ENCODE data around the gene PIGO. TPM values are rescaled to one million over a fixed set of nuclear protein-coding genes. Genes with fewer than 3 reads are reported as not detected.

The PIGO gene
- total and polyA plus RNA-seq, 2 of the 4 experiments (the other 2 are of a cell fraction), result 9.3 to 18.2 TPM

GRCh38 chr9:35102769-35103659, 6.6 kb upstream of the PIGO start, which contains the start of gene STOML2:
TSS of gene STOML2 (minus strand) at chr9:35103131. CDS start at chr9:35103094, 37 bp downstream.
- Histone ChIP-seq H3K9me1 (ENCODE audit: insufficient read depth, low read length) (peaks cover 12% of the 10 kb centered on the region), H3K9me3 (ENCODE audit: control insufficient read depth, insufficient read depth, low read length) (no peaks in the 10 kb centered on the region), H3K9ac (ENCODE audit: low read depth, low read length) (peak within 1 kb of the TSS; percentile 87), H4K20me1 (ENCODE audit: insufficient read depth, low read length) (no peaks in the 10 kb centered on the region), H3K27me3 (ENCODE audit: control insufficient read depth, insufficient read depth, low read length) (no peaks in the 10 kb centered on the region), H2AK9ac (replicated peaks; ENCODE audit: low read depth, low read length, poor library complexity) (peak within 1 kb of the TSS; percentile 34), H3K14ac (replicated peaks; ENCODE audit: low read depth, low read length) (peak within 1 kb of the TSS; percentile 26), H3K79me1 (ENCODE audit: low read depth in 1 of 2, low read length in 2 of 2) (peaks cover 16 to 31% of the 10 kb centered on the region in 2 experiments), H4K91ac (ENCODE audit: insufficient read depth, low read depth, low read length) (peak within 1 kb of the TSS; percentile 55), H2BK120ac (ENCODE audit: low read depth, low read length) (0 out of 2 replicates have a peak within 1 kb of the TSS, but pooled peaks have one; percentile 2), H3K4me1 (ENCODE audit: control insufficient read depth, insufficient read depth, low read length) (peaks cover 8% of the 10 kb centered on the region; the same call in 1 of the 2 replicates), H4K5ac (ENCODE audit: low read depth, low read length) (peak within 1 kb of the TSS; percentile 68), H3K4me2 (ENCODE audit: low read depth, low read length) (peak within 1 kb of the TSS; percentile 97), H3K4me3 (ENCODE audit: insufficient read depth, low read depth, low read length) (peak within 1 kb of the TSS; percentile 57), H2AFZ (replicated peaks; ENCODE audit: low read length, poor library complexity) (peak within 1 kb of the TSS; percentile 87), H3K56ac (ENCODE audit: extremely low read depth, insufficient read depth, low read length) (peak within 1 kb of the TSS; percentile 61), H3K36me3 (ENCODE audit: control insufficient read depth, insufficient read depth, low read length) (peaks cover 50% of the 10 kb centered on the region), H3K4ac (ENCODE audit: low read depth, low read length) (peak within 1 kb of the TSS; percentile 69), H2BK5ac (ENCODE audit: low read depth, low read length, poor library complexity, severe bottlenecking) (peak within 1 kb of the TSS; percentile 44), H3K23ac (ENCODE audit: low read depth, low read length) (peak within 1 kb of the TSS; percentile 28), H2BK20ac (ENCODE audit: low read depth, low read length) (no peak within 1 kb of the TSS), H2AK5ac (ENCODE audit: low read depth, low read length) (peak within 1 kb of the TSS; percentile 51), H3K18ac (ENCODE audit: low read depth, low read length) (no peak within 1 kb of the TSS; the same call in 1 of the 2 replicates), H2BK15ac (ENCODE audit: low read depth, low read length) (no peak within 1 kb of the TSS; the same call in 2 of the 3 replicates), H4K8ac (ENCODE audit: low read depth in 2 of 2, low read length in 2 of 2) (peak within 1 kb of the TSS; percentile 79 to 93), H3K27ac (ENCODE audit: insufficient read depth, low read length) (peak within 1 kb of the TSS; percentile 74)
- BruUV-seq (replicated peaks), result no TSS peak
- WGBS, 2 experiments (ENCODE audit: extremely low coverage in 2 of 2, insufficient read length in 1 of 2), result 0% methylated on average over 15 of the region's 57 CpGs; no CpG with 5 or more reads in 1 of the 2 experiments
- intact Hi-C loops (cut with micrococcal nuclease) (no loop called here), dilution Hi-C loops (cut with HindIII; ENCODE audit: low sequenced_read_pairs, unreplicated experiment) (no loop called here), in situ Hi-C loops (cut with MboI; ENCODE audit: low sequenced_read_pairs) (no loop called here)
- ChIA-PET POLR2A (ENCODE audit: unreplicated experiment) (interaction anchor here (0.7 to 1.1 kb wide), 4 partner anchors 11 to 218 kb away, joined by 3 to 8 read pairs (median 4); partner anchors contain the start of gene FANCG), CTCF (interaction anchor here (1.1 kb wide), 1 partner anchor 11 kb away, joined by 3 read pairs; no protein-coding TSS in a partner anchor)
- TF ChIP-seq CEBPB (IDR thresholded peaks at IDR 0.05; ENCODE audit: low read depth, low read length) (no peak), USF2 (IDR thresholded peaks at IDR 0.05; ENCODE audit: low read depth, low read length) (no peak), FOS (IDR thresholded peaks at IDR 0.05; ENCODE audit: low read depth, low read length) (peak; percentile 31; the same call in 1 of the 2 replicates), CHD1 (IDR thresholded peaks at IDR 0.05; ENCODE audit: low read depth, low read length) (peak; percentile 88; the same call in 1 of the 2 replicates), RCOR1 (IDR thresholded peaks at IDR 0.05; ENCODE audit: insufficient replicate concordance, low read length) (peak; percentile 21), MAZ (IDR thresholded peaks at IDR 0.05; ENCODE audit: borderline replicate concordance, low read depth, low read length) (peak; percentile 77), BHLHE40 (IDR thresholded peaks at IDR 0.05; ENCODE audit: low read depth, low read length) (no peak), CTCF (conservative IDR thresholded peaks at IDR 0.05; ENCODE audit: low read depth, low read length) (no peak), POLR2A (IDR thresholded peaks at IDR 0.05; ENCODE audit: low read depth, low read length) (peak; percentile 92), RFX5 (IDR thresholded peaks at IDR 0.05; ENCODE audit: low read depth, low read length) (0 out of 2 replicates have a peak, but pooled peaks have one; percentile 52), ELK1 (IDR thresholded peaks at IDR 0.05; ENCODE audit: borderline replicate concordance, low read depth, low read length) (peak; percentile 93)
- peak; percentile 96 for ATAC-seq (ENCODE audit: low read depth)
- DNase-seq, result peak; percentile 96
